HT1080 (cell line): ENCODE measurements around the gene ZNFX1. TPM values are rescaled to one million over a fixed set of nuclear protein-coding genes. Genes with fewer than 3 reads are reported as not detected.
"Not testable (repeated sequence)": the region's sequence is repeated elsewhere in the genome, so short reads cannot be mapped to it uniquely, and the experiment has no call there.

Source experiments
- DNase-seq: peaks from one replicate; pipeline ENCODE4 v3.0.0-alpha.2; 2015; ENCODE audit warnings: low read depth
- polyA plus RNA-seq, 2 experiments: library from polyadenylated mRNA; depleted of rRNA; stranded (reverse); fragments of >200 nt; gene quantifications; 2 replicates each; pipeline ENCODE4 v1.2.3, GENCODE V29; 2015
- total RNA-seq: library from RNA; depleted of rRNA; stranded (reverse); fragments of >200 nt; shearing (Covaris generic); gene quantifications from 2 replicates; pipeline ENCODE4 v1.2.3, GENCODE V29; 2014; rRNA removed

Gene ZNFX1
- 34.1 and 37.4 TPM in 2 replicates for total RNA-seq
- polyA plus RNA-seq (2015; cell fraction: cytosol; rRNA removed), result 15.3 and 18.9 TPM in 2 replicates
- 41.7 and 42.2 TPM in 2 replicates for polyA plus RNA-seq (2015; cell fraction: nucleus; rRNA removed)

DNA sequence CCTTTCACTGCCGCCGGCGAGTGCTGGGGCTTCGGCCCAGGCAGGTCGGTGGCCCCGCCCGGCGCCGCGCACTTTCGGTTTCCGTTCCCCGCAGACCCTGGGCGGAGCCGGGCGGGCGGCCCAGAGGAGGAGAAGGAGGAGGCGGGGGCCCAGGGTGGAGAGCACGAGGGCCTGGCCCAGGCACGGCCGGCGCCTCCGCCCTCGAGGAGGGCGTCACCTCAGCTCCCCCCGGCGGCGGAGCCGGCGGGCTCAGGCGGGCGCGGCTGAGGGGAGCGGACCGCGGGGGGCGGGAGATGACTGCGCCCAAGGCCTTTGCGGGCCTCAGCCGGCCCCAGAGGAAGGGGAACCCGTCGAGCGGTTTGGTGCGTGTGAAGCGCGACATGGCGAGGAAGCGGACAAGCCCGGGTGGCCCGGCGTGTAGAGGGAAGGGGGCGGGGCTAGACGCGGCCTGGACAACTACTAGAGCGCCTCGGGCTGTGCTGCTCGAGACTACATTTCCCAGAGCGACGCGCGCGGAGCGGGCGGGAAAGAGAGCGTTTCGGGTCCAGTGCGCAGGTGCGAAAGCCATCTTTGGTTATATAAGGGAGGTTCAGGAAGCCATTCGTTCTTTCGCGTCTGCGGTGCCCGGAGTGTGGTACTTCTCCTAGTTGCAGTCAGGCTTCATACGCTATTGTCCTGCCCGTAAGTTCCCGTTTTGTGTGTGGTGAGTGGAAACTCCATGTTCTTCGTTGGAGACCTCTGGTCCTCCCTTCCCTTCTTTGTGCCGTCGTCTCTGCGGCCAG lies at the start of gene ZNFX1:
TSS of gene ZNFX1 (minus strand) at position 22 of the 782 bp plus-strand sequence. CDS start 2,218 bp downstream, outside the sequence.
- peak; percentile 97 for DNase-seq

DNA sequence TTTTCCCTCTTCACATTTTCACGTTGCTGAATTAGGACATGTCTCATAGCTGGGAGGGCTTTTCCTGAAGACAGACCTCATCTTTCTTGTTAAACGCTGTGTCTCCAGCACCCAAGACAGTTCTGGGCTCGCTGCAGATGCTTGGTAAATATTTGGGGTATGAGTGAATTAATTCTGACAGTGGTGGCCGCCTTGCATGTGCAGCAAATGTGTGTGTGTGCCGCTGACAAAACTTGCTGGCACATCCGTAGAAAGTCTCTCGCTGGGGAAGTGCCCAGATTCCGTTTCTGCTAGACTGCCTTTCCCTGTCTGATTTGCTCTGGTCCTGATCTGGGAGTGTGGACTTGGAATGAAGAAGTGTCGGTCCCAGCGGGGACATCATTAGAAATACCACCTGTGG lies 48.2 kb upstream of the ZNFX1 start:
- no peak for DNase-seq

DNA sequence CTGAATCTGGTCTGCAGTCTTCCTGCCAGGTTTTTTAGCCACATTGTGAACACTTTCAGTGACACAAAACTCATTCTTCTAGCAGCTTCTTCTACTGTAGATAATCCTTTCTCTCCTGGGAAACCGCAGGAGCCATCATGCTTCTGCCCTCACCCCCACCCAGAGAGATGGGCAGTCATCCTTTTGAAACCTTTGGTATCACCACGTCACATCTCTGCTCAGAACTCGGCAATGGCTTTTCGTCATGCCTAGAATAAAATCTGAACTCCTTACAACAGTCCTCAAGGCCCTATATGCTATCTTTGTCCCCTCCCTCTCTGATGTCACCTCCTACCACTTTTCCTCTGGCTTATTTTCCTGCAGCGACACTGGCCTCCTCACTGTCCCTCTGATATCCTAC lies 46.4 kb upstream of the ZNFX1 start:
- DNase-seq, result no peak

DNA sequence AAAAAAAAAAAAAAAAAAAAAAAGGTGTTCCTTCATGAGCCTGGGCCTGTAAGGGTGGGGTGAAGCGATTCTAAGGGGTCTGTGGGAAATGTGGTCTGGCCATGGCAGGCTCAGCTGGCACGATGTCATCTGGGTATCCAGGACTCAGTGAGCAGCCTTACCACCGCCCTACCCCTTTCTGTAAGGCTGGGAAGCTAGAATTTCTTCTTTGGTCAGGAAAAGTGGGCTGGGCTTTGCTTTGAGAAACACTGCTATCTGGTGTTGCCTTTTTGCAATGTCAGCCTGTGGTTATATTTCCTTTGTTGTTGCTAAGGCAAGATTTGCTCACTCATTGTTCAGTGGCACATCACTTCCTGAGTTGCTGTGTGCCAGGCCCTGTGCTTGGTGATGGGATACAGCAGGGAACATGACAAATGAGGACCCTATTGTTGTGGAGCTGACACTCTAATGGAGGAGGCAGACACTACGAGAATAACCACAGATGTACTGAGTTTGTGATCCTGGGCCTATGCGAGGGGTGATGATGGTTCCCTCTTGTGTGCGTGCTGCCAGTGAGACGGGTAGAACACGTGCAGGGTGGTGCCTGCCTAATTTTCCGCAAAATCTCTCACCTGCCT lies 45.9 kb upstream of the ZNFX1 start:
- DNase-seq, result peak; percentile 88

DNA sequence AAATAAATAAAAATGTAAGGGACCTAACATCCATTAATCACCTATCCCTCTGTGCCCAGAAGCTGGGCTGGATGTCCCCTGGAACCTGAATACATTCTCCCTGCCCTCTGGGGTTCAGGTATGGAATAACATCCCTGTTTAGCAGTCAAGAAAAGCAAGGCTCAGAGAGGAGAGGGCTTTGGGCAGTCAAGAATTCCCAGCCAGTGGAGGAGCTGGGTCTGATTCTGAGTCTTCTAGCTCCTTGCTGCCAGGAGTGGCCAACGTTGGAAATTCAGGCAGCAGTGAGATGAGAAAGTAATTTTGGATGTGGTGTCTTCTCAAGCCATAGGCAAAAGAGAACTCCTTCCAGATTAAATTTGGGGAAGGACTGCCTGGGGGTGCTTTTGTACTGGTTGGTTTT lies 42.6 kb upstream of the ZNFX1 start:
- peak; percentile 44 for DNase-seq

DNA sequence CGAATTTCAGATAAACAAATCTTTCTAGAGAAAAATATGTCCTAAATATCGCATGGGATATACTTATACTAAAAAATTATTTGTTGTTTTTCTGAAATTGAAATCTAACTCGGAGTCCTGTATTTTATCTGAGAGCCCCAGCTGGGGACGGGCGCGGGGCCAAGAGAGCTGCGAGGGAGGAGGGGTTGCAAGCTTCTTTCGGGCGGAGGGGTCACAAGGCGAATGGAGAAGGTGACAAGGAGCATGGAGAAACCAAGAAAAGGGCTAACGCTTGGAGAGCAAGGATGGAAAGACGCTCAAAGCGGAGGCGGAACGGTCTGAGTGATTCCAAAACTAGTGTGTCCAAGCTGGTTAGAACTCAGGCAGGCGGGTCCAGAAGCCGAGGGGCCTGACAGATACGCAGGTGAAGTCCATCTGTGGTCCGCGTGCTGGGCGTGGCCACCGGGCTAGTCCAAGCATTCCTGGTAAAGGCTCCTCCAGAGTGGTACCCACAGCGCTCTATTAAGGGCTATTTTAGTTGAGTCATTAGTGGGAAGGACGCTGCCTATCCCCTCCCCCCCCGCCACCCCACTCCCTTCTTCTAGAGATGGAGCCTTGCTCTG lies 41.5 kb upstream of the ZNFX1 start:
- no peak for DNase-seq

DNA sequence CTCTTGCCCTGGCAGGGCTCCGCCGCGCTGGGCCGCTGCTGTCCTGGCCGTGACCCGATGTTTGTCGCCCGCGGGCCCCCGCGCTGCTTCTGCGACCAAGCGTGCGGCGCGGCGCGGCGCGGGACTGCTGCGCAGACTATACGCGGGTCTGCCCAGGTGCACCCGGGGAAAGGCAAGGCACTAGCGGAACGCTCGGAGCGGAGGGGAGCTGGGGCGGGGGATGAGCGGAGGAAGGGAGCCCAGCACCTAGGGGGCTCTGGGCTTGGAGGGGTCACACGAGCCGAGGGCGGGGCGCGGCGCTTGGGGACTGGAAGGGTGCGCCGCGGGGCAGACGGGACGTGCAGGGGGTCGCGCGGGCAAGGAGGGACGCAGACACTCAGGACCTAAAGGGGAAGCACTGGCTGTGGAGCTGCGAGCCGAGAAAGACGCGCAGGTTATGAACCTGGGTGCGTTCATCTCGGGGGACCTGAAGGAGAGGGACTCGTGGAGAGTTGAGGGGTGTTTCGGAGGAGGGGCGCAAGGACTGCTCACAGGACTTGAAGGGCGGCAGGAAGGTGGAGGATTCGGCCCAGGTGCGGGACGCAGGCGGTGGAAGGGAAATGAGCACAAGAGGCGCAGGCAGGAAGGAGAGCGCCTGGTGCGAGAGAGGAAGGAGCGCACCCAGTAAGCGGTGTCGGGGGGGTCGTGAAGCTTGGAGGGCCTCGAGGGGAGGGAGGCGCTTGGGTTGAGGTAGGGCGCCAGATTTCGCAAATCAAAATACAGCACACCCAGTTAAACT lies 40.8 kb upstream of the ZNFX1 start:
- DNase-seq, result no peak

DNA sequence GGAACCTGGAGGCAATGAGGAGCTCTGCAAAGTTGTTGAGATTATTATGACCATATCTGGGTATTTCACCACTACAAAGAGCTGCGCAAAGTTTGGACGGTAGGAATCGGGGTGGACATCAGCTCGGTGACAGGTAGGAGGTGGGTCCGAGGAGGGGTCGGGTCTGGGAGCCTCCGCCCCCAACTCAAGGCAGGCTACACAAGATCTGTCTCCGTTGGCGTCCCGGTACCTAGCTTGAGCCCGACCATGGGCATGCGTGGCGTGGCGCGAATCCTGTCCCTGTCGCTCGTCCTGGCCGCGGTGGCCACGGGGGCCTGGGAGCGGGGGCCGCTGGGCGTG lies 40.2 kb upstream of the ZNFX1 start:
- no peak for DNase-seq

DNA sequence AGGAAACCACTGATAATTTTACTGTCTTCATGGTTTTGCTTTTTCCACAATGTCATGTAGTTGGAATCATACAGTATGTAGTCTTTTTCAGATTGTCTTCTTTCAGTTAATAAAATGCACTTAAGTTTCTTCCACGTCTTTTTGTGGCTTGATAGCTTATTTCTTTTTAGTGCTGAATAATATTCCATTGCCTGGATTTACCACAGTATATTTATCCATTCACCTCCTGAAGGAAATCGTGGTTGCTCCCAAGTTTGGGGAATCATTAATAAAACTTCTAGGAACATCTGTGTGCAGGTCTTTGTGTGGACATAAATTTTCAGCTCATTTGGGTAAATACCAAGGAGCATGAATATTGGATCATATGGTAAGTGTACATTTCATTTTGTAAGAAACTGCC lies 38.8 kb upstream of the ZNFX1 start:
- DNase-seq, result no peak

DNA sequence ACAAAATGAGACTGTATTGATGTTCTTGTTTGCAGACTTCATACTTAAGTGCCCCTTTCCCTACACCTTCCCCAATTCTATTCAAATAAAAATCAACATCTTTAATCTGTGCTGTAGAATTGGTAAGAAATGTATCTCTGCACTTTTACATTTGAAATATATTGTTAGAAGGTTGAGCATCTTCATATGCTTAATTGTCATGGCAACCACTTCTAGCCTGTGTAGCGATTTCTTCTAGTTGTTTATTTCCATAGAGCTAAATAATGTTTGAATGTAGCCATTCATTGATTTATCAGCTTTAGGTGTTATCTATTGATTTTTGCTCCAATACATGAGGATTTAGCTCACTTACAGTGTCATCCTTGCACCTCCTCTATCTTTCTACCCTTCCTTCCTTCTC lies 37.7 kb upstream of the ZNFX1 start:
- DNase-seq, result no peak

DNA sequence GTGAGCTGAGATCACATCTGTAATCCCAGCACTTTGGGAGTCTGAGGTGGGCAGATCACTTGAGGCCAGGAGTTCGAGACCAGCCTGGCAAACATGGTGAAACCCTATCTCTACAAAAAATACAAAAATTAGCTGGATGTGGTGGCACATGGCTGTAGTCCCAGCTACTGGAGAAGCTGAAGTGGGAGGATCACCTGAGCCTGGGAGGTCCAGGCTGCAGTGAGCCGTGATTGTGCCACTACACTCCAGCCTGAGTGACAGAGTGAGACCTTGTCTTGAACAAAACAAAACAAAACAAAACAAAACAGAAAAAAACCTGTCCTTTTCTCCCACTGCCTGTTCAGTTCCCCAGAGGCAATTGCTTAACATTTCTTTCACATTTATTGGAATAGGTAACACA lies 36.2 kb upstream of the ZNFX1 start:
- not testable (repeated sequence) for DNase-seq

DNA sequence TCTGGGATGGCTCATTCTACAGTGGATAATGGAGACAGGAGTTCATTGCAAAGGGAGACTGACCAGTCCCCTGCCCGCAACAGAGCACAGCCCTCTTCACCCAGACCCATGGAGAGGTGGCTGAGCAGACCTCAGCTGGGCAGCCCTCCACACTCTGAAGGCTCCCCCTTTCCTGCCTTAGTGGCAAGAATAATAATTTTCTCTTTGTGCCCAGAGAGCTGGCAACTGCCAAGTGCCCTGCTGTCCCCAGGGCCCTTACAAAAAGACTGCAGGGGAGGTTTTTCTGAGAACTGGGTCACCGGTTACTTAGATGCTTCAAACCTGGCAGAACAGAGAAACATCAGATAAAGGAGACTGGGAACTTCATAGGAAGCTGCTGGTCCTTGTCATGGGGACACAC lies 35.4 kb upstream of the ZNFX1 start:
- no peak for DNase-seq

DNA sequence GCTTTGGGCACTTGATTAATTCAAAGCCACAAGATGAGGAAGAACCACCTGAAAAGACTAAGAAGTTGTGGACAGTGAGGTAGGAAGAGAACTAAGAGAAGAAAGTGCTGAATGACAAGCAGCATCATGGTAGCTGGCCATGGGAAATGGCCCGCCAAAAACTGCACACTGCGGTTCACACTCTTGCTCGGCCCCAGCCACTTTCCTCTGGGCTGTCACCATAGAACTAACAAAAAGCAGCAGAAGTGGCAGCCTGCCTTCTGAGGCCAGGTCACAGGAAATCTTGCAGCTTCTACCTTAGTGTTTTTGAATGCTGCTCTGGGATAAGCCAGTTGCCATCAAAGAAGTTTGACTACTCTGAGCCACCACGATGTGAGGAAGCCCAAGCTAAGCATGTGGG lies 34.8 kb upstream of the ZNFX1 start:
- DNase-seq, result no peak

DNA sequence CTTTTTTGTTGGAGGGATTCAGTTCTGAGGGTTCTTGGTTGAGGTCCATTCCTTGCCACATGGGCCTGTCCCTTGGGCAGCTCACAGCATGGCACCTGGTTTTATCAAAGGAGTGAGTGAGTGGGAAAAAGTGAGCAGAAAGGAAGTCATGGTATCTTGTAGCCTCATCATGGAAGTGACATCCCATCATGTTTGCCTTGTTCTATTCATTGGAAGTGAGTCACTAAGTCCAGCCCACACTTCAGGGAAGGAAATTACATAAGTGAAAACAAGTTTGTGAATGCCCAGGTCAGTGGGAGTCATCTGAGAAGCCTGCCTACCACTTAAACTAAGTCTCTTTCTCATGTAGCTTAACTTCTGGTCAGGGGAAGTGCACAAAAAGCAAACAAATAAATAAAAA lies 32.8 kb upstream of the ZNFX1 start:
- DNase-seq, result peak; percentile 72

DNA sequence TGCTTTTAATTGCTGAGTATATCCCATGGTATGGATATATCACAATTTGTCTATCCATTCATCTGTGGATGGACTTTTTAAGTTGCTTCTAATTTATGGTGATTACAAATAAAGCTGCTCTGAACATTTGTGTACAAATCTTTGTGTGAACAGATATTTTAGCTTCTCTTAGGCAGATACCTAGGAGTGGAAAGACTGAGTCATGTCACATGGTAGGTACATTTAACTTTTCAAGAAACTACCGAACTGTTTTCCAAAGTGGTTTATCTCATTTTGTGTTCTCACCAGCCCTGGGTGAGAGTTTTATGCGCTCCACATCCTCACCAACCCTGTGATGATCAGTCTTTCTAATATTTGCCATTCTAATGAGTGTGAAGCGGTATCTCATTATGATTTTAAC lies 31.0 kb upstream of the ZNFX1 start:
- no peak for DNase-seq

DNA sequence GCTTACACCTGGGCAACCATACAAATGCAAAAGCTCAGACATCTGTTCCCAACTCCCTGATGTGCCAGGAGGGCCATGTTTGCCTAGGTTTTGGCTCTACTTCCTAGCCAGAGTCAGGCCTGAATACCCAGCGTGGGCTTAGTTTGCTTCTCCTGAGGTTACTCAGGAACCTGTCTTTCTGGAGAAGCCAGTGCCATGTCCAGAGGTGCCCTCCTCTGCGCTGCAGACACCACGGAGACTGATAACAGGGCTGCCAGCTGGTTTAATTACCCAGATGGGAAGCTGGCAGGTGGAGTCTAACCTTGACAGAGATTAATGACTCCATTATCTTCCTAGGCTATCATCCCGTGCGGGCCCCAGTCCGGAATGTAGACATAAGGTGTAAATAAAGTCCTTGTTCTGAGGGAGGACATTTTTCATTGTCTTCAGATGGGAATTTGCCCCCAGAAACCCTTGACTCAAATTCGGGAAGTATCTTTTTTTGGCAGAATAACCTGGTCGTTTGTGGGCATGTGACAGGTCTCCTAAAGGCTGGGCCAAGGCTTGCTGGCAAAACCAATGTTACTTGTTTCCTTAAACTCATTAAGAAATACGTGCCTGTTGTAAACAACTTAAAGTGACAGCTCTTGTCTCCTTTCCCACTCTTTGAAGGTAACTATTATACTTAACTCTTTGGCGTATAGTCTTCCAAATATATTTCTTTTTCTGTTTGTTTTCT lies 29.2 kb upstream of the ZNFX1 start:
- DNase-seq, result no peak

DNA sequence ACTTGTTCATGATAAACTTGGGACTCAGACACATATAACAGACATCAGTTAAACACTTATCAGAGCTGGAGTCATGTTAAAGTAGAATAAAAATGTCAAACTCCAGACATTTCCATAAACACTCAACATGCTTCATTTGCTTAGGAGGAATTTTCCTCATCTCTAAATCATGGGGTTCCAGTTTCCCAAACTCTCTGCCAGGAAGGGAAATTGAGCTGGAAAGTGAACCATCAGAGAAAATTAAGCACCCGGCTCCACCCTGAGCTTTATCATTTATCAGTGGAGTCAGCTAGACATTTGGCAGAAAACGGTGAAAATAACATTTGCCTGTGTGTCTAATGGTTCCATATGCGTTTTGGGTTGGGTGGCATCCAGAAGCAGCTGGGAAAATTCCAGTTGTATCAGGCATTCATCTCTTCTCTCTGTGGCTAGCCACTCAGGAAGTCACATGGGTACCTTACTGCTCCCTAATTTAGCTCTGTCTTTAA lies 25.3 kb upstream of the ZNFX1 start:
- DNase-seq, result no peak

DNA sequence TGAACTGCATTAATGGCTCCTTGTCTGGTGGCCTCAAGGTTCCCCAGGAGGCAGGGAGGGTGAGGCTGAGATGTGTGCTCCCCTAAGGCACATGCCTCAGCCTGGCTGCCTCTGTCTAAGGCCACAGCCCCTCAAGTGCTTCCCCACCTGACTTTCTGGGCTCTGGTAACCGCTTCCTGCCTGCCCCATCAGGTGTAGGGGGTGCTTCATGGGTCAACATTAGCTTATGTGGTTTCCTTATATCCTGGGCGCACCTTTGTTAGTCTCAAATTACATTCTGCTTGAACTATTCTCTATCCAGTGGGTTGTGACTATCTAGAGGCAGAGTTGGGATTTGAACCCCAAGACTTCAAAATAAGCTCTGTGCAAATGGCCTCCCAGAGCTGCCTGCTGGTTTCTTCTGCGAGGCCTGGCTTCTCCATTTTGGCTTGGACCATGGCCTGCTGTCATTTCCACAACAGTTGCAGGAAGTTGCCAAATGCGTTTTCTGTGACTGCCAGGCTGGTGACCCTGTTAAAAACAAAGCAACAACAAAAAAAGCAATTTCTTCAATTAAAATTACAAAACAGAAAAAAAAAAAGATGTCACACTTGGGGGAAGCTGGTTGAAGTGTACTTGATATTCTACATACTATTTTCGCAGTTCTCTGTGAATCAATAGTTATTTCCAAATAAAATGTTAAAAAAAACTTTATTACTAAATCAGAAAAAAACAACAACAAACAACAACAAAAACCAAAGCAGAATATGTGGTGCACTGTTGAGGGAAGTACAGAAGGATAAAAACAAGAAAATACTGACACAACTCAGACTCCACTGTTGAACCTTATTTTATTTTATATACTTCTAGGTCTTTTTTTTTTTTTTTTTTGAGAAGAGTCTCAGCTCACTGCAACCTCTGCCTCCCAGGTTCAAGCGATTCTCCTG lies 20.0 kb upstream of the ZNFX1 start:
- DNase-seq, result no peak

DNA sequence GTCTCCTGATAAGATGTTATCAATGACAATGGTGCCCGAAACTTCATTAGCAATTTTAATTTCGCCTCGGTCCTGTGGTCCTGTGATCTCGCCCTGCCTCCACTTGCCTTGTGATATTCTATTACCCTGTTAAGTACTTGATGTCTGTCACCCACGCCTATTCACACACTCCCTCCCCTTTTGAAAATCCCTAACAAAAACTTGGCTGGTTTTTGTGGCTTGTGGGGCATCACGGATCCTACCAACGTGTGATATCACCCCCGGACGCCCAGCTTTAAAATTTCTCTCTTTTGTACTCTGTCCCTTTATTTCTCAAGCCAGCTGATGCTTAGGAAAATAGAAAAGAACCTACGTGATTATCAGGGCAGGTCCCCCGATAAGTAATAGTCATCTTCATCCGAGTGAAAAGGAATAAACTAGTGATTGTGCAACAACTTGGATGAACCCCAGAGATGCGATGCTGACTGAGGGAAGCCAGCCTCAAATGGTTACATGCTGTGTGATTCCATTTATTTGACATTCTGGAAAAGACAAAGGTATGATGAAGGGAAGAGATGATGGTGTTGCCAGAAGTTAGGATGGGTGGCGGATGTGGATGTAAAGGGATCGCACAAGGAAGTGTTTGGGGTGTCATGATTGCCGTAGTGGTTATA lies 16.3 kb upstream of the ZNFX1 start:
- not testable (repeated sequence) for DNase-seq
